CD14-positive monocyte (primary cell): Measurements from ENCODE around the gene SH2D7. TPM values are rescaled to one million over a fixed set of nuclear protein-coding genes. Genes with fewer than 3 reads are reported as not detected.

Experiments used
- DNase-seq, 3 donors: peaks; one replicate each; pipeline ENCODE4 v3.0.0-alpha.2; 2011 to 2022
- H2AFZ ChIP-seq: 2 replicates; pipeline ENCODE4 v1.6.0; 2012; ENCODE audit warnings: mild to moderate bottlenecking, low read depth, low read length, inconsistent platforms; ENCODE audit not compliant: insufficient read depth, poor library complexity, severe bottlenecking
- H3K27ac ChIP-seq, 2 donors: 1 replicate in 1 of 2; 2 replicates in 1 of 2; pipeline ENCODE4 v1.5.1; 2012 to 2013; ENCODE audit warnings: low read length in 2 of 2, control low read depth in 1 of 2, inconsistent platforms in 1 of 2, low read depth in 1 of 2, mild to moderate bottlenecking in 1 of 2
- H3K27me3 ChIP-seq, 2 donors: one replicate each; pipeline versions ENCODE4 v1.6.0 to v1.6.1; 2011 to 2013; ENCODE audit warnings: low read length in 2 of 2; ENCODE audit not compliant: control insufficient read depth in 2 of 2, insufficient read depth in 2 of 2
- H3K36me3 ChIP-seq, 2 donors: replicated peaks in 1 of 2; 1 replicate in 1 of 2; 2 replicates in 1 of 2; pipeline versions ENCODE4 v1.5.1 to v1.6.1; 2012 to 2013; ENCODE audit warnings: low read length in 2 of 2, control low read depth in 1 of 2, inconsistent platforms in 1 of 2, mild to moderate bottlenecking in 1 of 2; ENCODE audit not compliant: insufficient read depth in 2 of 2, control insufficient read depth in 1 of 2
- H3K4me1 ChIP-seq, 2 donors: 1 replicate in 1 of 2; 2 replicates in 1 of 2; pipeline versions ENCODE4 v1.5.1 to v1.6.1; 2012 to 2013; ENCODE audit warnings: low read length in 2 of 2, control low read depth in 1 of 2, inconsistent platforms in 1 of 2, mild to moderate bottlenecking in 1 of 2, moderate library complexity in 1 of 2; ENCODE audit not compliant: insufficient read depth in 2 of 2, control insufficient read depth in 1 of 2
- H3K4me2 ChIP-seq: replicated peaks from 2 replicates; pipeline ENCODE3; 2012; ENCODE audit warnings: low read length, moderate library complexity, mild to moderate bottlenecking; ENCODE audit not compliant: poor library complexity, severe bottlenecking; ENCODE audit errors: extremely low read depth
- H3K4me3 ChIP-seq, 3 experiments: fragments of 200-600 bp in 1 of 3; sonication (generic) in 1 of 3; replicated peaks in 1 of 3; 1 replicate in 2 of 3; 2 replicates in 1 of 3; pipeline ENCODE4 v1.5.1; 2011 to 2013; ENCODE audit warnings: low read length in 3 of 3, mild to moderate bottlenecking in 3 of 3, control low read depth in 2 of 3, low read depth in 2 of 3, inconsistent platforms in 1 of 3, moderate library complexity in 1 of 3
- H3K79me2 ChIP-seq: 2 replicates; pipeline ENCODE4 v1.6.0; 2012; ENCODE audit warnings: mild to moderate bottlenecking, control low read depth, inconsistent platforms, low read length, moderate library complexity; ENCODE audit not compliant: insufficient read depth
- H3K9ac ChIP-seq: 2 replicates; pipeline ENCODE4 v1.6.0; 2017; ENCODE audit warnings: low read length, mild to moderate bottlenecking; ENCODE audit not compliant: insufficient read depth, poor library complexity, severe bottlenecking
- H3K9me3 ChIP-seq, 2 donors: replicated peaks in 1 of 2; 1 replicate in 1 of 2; 2 replicates in 1 of 2; pipeline versions ENCODE4 v1.5.1 to v1.6.1; 2012 to 2013; ENCODE audit warnings: low read length in 2 of 2, control low read depth in 1 of 2; ENCODE audit not compliant: control insufficient read depth in 1 of 2, insufficient read depth in 1 of 2
- H4K20me1 ChIP-seq: 2 replicates; pipeline ENCODE4 v1.6.0; 2012; ENCODE audit warnings: mild to moderate bottlenecking, low read length, control low read depth, moderate library complexity; ENCODE audit not compliant: insufficient read depth
- H3K27ac Mint-ChIP-seq, 7 donors: one replicate each; pipeline ENCODE4 v1.8.0; 2020; ENCODE audit warnings: mild to moderate bottlenecking in 7 of 7, mixed read lengths in 7 of 7, moderate library complexity in 6 of 7, inconsistent platforms in 2 of 7
- H3K27me3 Mint-ChIP-seq, 3 donors: one replicate each; pipeline ENCODE4 v1.8.0; 2021 to 2022; ENCODE audit warnings: low read depth in 3 of 3, mild to moderate bottlenecking in 3 of 3, mixed read lengths in 3 of 3, moderate library complexity in 3 of 3, inconsistent platforms in 1 of 3
- H3K36me3 Mint-ChIP-seq, 2 donors: one replicate each; pipeline ENCODE4 v1.8.0; 2020; ENCODE audit warnings: mixed read lengths in 2 of 2, inconsistent platforms in 1 of 2, mild to moderate bottlenecking in 1 of 2
- H3K4me1 Mint-ChIP-seq: one replicate; pipeline ENCODE4 v1.8.0; 2020; ENCODE audit warnings: mild to moderate bottlenecking, mixed read lengths
- H3K4me3 Mint-ChIP-seq, 2 donors: one replicate each; pipeline ENCODE4 v1.8.0; 2020; ENCODE audit warnings: mild to moderate bottlenecking in 2 of 2, mixed read lengths in 2 of 2, moderate library complexity in 1 of 2
- H3K9me3 Mint-ChIP-seq, 7 donors: one replicate each; pipeline ENCODE4 v1.8.0; 2020 to 2022; ENCODE audit warnings: mixed read lengths in 7 of 7, mild to moderate bottlenecking in 6 of 7, moderate library complexity in 6 of 7, inconsistent platforms in 2 of 7
- CTCF ChIP-seq: fragments of 200-600 bp; IDR thresholded peaks from one replicate; pipeline ENCODE4 v1.8.0; 2022; ENCODE audit warnings: antibody characterized with exemption, mild to moderate bottlenecking
- WGBS: methylation state at CpG from one replicate; pipeline ENCODE4 v1.1.5; 2013; ENCODE audit warnings: missing lambda C conversion rate; ENCODE audit not compliant: insufficient coverage; 5-methylcytosine and 5-hydroxymethylcytosine counted together
- intact Hi-C, 2 donors: fragments of 100-400 bp; cut with micrococcal nuclease; formaldehyde crosslinking; loops; one replicate each; pipeline versions ENCODE4 v1.15.0 to v1.15.1; 2023
- polyA plus RNA-seq, 3 donors: library from polyadenylated mRNA; depleted of rRNA in 1 of 3; unstranded in 2 of 3; stranded (reverse) in 1 of 3; fragments of 300-500 nt in 2 of 3; fragments of >200 nt in 1 of 3; fragmentation: Illumina TruSeq in 2 of 3; gene quantifications; 1 replicate in 2 of 3; 2 replicates in 1 of 3; pipeline ENCODE4 v1.2.3, GENCODE V29; 2012 to 2021

The SH2D7 gene
- polyA plus RNA-seq, 3 donors = not detected

- DNase-seq = no peak
- H3K9me3 Mint-ChIP-seq = no peaks in the 10 kb centered on the region
Observed at GRCh38 chr15:78110096-78110495, 17.7 kb downstream of the SH2D7 start.

GRCh38 chr15:78110916-78111475, 18.6 kb downstream of the SH2D7 start:
- H3K27ac ChIP-seq = no peak overlapping the region
- H3K4me2 ChIP-seq = no peak overlapping the region
- no peaks in the 10 kb centered on the region for H3K4me1 ChIP-seq
- H3K36me3 ChIP-seq = no peaks in the 10 kb centered on the region
- Mint-ChIP-seq H3K9me3 (no peaks in the 10 kb centered on the region), H3K36me3 (no peaks in the 10 kb centered on the region), H3K27ac (no peak overlapping the region), H3K27me3 (peaks cover 0 to 3% (median 0%) of the 10 kb centered on the region in 3 donors), H3K4me3 (no peak overlapping the region), H3K4me1 (peaks cover 3% of the 10 kb centered on the region)
- H4K20me1 ChIP-seq = no peaks in the 10 kb centered on the region
- intact Hi-C loops = loop anchor here in 1 of 2 donors (5.0 kb wide), 1 partner anchor 86 kb away; no protein-coding TSS in a partner anchor
- no peaks in the 10 kb centered on the region for H3K27me3 ChIP-seq
- H3K79me2 ChIP-seq = no peaks in the 10 kb centered on the region
- no peak overlapping the region for H2AFZ ChIP-seq
- no peak overlapping the region for H3K9ac ChIP-seq
- 98% methylated on average over 9 of the region's 10 CpGs for WGBS
- H3K9me3 ChIP-seq = no peaks in the 10 kb centered on the region
- DNase-seq = no peak
- TF ChIP-seq CTCF = no peak
- no peak overlapping the region for H3K4me3 ChIP-seq

More at GRCh38 chr15:78110096-78110495, 17.7 kb downstream of the SH2D7 start:
- intact Hi-C loops = loop anchor here in 1 of 2 donors (5.0 kb wide), 1 partner anchor 87 kb away; no protein-coding TSS in a partner anchor
- Histone ChIP-seq H3K9me3 (no peaks in the 10 kb centered on the region), H3K4me2 (no peak overlapping the region), H3K27me3 (no peaks in the 10 kb centered on the region), H3K4me1 (no peaks in the 10 kb centered on the region), H3K4me3 (no peak overlapping the region), H3K27ac (no peak overlapping the region), H3K36me3 (no peaks in the 10 kb centered on the region), H3K79me2 (no peaks in the 10 kb centered on the region), H2AFZ (no peak overlapping the region), H3K9ac (no peak overlapping the region), H4K20me1 (no peaks in the 10 kb centered on the region)
- H3K27me3 Mint-ChIP-seq = peaks cover 0 to 3% (median 2%) of the 10 kb centered on the region in 3 donors
- WGBS = 98% methylated on average over 6 of the region's 6 CpGs
- H3K27ac Mint-ChIP-seq = peak overlapping the region in 1 of 7 donors; percentile 1
- TF ChIP-seq CTCF = no peak
- peaks cover 7% of the 10 kb centered on the region for H3K4me1 Mint-ChIP-seq
- H3K36me3 Mint-ChIP-seq = no peaks in the 10 kb centered on the region
- H3K4me3 Mint-ChIP-seq = no peak overlapping the region
